ENCODE measurements around the gene SETBP1. TPM values are rescaled to one million over a fixed set of nuclear protein-coding genes. Genes with fewer than 3 reads are reported as not detected.
A peak's percentile ranks its signal among the peaks of the same experiment; 100 is the strongest.

The SETBP1 gene
- total RNA-seq, 3 donors from 2014 or later: 15.0 to 97.2 (median 17.8) TPM

DNA sequence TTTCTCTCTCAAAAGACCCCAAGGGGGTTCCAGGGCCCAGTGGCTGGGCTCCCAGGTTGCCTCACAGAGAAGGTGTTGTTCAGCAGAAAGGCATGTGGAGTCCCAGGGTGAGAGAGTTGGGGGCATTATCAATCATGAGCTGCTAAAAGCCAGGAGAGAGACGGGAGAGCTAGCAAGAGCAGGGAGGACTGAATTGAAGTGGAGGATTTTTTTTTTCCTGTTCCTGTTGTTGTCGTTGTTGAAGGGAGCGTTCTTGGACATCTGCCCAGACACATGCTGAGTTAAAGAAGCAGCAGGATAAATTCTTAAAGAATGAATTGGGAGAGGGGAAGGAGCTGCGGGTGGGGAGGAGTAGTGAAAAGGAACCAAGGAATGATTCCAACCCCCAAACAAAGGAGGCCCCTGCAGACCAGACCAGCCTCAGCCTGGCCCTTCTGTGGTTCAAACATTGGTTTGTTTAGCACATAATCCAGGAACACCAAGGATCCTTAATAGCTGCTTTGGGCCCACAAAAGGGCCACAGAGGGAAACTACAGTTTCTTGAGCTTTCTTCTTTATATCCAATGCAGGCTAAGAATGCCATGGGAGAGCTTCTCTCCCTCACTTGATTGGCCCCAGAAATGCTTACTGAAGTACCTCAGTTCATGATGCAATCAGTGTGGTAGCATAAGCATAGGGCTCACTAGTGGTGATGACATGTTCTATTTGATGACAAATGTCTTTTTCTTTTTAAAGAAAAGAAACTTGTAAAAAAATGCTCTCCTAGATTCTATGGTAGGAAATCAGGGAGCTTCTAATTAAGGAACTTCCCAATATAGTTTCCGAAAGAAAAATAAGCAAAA is 146.0 kb downstream of the SETBP1 start:
- intact Hi-C loops (cut with DNase I, micrococcal nuclease): no loop called here
- TF ChIP-seq, protein P1, sequence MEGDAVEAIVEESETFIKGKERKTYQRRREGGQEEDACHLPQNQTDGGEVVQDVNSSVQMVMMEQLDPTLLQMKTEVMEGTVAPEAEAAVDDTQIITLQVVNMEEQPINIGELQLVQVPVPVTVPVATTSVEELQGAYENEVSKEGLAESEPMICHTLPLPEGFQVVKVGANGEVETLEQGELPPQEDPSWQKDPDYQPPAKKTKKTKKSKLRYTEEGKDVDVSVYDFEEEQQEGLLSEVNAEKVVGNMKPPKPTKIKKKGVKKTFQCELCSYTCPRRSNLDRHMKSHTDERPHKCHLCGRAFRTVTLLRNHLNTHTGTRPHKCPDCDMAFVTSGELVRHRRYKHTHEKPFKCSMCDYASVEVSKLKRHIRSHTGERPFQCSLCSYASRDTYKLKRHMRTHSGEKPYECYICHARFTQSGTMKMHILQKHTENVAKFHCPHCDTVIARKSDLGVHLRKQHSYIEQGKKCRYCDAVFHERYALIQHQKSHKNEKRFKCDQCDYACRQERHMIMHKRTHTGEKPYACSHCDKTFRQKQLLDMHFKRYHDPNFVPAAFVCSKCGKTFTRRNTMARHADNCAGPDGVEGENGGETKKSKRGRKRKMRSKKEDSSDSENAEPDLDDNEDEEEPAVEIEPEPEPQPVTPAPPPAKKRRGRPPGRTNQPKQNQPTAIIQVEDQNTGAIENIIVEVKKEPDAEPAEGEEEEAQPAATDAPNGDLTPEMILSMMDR (IDR thresholded peaks at IDR 0.05): no peak
- DNase-seq (peak in 2 of 3 donors; percentile 32 to 94), ATAC-seq (peak; percentile 78)
- Histone ChIP-seq H3K4me1 (ENCODE audit: low read depth) (peaks cover 5% of the 10 kb centered on the region), H3K9me3 (no peaks in the 10 kb centered on the region), H3K4me3 (no peak overlapping the region), H3K36me3 (ENCODE audit: low read depth) (no peaks in the 10 kb centered on the region)

DNA sequence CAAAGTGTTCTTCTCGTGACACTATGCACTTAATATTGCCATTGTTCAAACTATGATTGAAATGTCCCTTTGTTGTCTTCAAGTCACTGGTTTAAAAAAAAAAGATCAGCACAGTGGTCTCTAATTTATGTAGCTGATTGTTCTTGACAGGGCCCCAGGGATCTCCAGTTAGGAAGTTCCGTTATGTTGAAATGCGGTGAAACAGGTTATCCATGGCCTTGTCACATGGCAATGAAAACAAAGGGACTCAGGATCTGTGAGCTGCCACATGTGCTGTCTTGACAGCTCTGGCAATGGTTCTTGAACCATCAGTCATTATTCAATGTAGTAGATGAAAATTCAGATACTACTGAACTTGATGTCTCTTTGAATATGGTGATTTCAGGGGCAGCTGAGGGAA is 147.4 kb downstream of the SETBP1 start:
- TF ChIP-seq, protein P1 (IDR thresholded peaks at IDR 0.05): no peak
- intact Hi-C loops (cut with DNase I, micrococcal nuclease): no loop called here
- no peaks in the 10 kb centered on the region for H3K36me3 ChIP-seq (ENCODE audit: low read depth)
- peaks cover 5% of the 10 kb centered on the region for H3K4me1 ChIP-seq (ENCODE audit: low read depth)
- DNase-seq (no peak), ATAC-seq (no peak)
- H3K4me3 ChIP-seq: no peak overlapping the region
- no peaks in the 10 kb centered on the region for H3K9me3 ChIP-seq

DNA sequence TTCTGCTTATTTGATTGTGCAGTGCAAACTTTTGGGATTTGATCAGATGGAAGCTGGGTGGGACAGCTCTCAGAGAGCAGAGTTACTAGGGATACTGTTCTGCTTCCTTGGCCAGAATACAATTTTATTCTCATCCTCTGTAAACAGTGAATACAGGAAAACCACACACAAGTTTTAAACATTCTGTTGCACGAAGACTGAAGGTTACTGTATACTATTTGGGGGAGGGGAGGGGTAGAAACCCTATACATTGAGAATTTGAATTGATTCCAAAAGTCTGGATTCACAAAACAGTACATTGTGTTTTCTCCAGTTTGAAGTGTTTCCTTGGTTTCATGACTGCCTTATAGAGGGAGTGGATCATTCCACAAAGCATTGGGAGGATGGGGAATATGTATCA is 149.9 kb downstream of the SETBP1 start:
- intact Hi-C loops (cut with DNase I, micrococcal nuclease): no loop called here
- H3K4me3 ChIP-seq: no peak overlapping the region
- peaks cover 5% of the 10 kb centered on the region for H3K4me1 ChIP-seq (ENCODE audit: low read depth)
- no peaks in the 10 kb centered on the region for H3K9me3 ChIP-seq
- no peak for ATAC-seq
- H3K36me3 ChIP-seq (ENCODE audit: low read depth): no peaks in the 10 kb centered on the region
- TF ChIP-seq, protein P1 (IDR thresholded peaks at IDR 0.05): no peak
- DNase-seq: no peak

DNA sequence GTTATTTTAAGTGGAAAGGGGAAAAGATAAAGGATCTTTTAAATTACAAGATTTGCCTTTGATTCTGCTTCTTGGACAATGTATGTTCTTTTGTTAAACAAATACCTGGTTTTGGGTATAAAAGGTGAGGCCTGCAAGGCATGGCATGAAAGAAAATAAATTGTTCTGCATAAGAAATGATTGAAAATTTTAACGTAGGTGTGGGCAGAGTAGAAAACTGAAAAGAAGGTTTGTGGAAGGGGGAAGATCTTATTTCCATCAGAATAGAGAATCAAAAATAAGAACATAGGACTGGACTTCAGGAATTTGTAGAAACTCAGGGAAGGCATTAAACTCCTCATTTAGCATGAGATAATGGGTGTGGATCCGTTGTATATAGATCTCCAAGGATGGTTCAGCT is 153.1 kb downstream of the SETBP1 start:
- intact Hi-C loops (cut with DNase I, micrococcal nuclease): no loop called here
- no peaks in the 10 kb centered on the region for H3K9me3 ChIP-seq
- no peaks in the 10 kb centered on the region for H3K36me3 ChIP-seq (ENCODE audit: low read depth)
- no peak for ATAC-seq
- no peak overlapping the region for H3K4me3 ChIP-seq
- no peaks in the 10 kb centered on the region for H3K4me1 ChIP-seq (ENCODE audit: low read depth)
- DNase-seq: no peak
- TF ChIP-seq, protein P1 (IDR thresholded peaks at IDR 0.05): no peak

DNA sequence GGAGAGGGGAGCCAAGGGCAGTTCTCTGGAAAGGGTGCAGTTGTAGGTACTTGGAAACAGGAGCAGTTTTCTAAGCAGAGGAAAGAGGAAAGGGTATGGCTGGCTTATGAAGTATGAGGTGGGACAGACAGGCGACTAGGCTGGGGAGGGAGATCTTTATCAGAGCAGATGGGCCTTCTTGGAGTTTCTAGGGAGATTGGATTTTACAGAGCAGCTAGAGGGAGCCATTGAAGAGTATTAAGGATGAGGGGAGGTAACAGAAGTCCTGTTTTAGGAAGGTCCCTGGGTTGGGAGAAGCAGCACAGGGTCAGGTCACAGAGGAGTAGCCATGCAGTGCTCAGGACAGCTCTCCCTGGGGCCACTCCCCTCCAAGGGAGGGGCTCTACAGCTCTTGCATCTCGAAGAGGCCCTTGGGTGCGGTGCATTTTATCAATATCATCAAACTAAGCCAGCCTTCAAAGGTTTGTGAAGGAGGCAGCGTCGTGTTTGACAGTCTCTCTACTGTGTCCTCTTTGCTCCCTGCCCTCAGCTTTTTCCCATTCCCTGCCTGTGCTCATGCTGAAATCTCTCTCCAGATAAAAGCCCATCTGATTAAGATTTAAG is 154.3 kb downstream of the SETBP1 start:
- Histone ChIP-seq H3K4me3 (no peak overlapping the region), H3K4me1 (ENCODE audit: low read depth) (peaks cover 10% of the 10 kb centered on the region), H3K36me3 (ENCODE audit: low read depth) (no peaks in the 10 kb centered on the region), H3K9me3 (no peaks in the 10 kb centered on the region)
- TF ChIP-seq, protein P1 (IDR thresholded peaks at IDR 0.05): no peak
- intact Hi-C loops (cut with DNase I, micrococcal nuclease): no loop called here
- ATAC-seq (no peak), DNase-seq (no peak)

Data from mucosa of descending colon (tissue), 3 donors.